ENCODE measurements around the gene MLLT3. TPM values are rescaled to one million over a fixed set of nuclear protein-coding genes. Genes with fewer than 3 reads are reported as not detected.

MLLT3 gene
- total RNA-seq, 1 donor from 2014 or later: 7.7 TPM

DNA sequence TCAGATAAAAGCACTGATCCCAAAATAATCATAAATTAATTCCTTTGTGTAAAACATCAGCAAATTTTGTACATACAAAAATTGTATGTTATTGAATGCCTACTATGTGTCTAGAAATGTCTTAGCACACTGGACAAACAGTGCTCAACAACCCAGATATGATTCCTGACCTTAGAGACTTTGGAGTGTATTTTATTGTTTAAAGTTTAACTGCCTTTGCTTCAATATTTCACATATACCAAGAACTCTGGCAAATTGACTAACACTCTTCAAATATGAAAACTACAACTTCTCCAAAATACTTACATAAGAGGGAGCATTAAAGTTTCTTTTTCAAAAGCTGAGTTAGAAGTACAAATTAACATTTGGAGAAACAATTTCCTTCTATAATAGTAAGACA is 231.9 kb downstream of the MLLT3 start:
- H3K36me3 Mint-ChIP-seq (ENCODE audit: low read depth): no peaks in the 10 kb centered on the region
- H3K9me3 Mint-ChIP-seq (ENCODE audit: low read depth): peaks cover 3% of the 10 kb centered on the region
- no peaks in the 10 kb centered on the region for H3K4me1 Mint-ChIP-seq (ENCODE audit: low read depth)
- no peak overlapping the region for H3K27ac Mint-ChIP-seq (ENCODE audit: unreplicated experiment)
- DNase-seq (ENCODE audit: low spot score): no peak
- H3K4me3 Mint-ChIP-seq (ENCODE audit: unreplicated experiment): no peak overlapping the region
- TF ChIP-seq, protein P1, sequence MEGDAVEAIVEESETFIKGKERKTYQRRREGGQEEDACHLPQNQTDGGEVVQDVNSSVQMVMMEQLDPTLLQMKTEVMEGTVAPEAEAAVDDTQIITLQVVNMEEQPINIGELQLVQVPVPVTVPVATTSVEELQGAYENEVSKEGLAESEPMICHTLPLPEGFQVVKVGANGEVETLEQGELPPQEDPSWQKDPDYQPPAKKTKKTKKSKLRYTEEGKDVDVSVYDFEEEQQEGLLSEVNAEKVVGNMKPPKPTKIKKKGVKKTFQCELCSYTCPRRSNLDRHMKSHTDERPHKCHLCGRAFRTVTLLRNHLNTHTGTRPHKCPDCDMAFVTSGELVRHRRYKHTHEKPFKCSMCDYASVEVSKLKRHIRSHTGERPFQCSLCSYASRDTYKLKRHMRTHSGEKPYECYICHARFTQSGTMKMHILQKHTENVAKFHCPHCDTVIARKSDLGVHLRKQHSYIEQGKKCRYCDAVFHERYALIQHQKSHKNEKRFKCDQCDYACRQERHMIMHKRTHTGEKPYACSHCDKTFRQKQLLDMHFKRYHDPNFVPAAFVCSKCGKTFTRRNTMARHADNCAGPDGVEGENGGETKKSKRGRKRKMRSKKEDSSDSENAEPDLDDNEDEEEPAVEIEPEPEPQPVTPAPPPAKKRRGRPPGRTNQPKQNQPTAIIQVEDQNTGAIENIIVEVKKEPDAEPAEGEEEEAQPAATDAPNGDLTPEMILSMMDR (IDR thresholded peaks at IDR 0.05): no peak
- H3K27me3 Mint-ChIP-seq (ENCODE audit: low read depth): no peaks in the 10 kb centered on the region

DNA sequence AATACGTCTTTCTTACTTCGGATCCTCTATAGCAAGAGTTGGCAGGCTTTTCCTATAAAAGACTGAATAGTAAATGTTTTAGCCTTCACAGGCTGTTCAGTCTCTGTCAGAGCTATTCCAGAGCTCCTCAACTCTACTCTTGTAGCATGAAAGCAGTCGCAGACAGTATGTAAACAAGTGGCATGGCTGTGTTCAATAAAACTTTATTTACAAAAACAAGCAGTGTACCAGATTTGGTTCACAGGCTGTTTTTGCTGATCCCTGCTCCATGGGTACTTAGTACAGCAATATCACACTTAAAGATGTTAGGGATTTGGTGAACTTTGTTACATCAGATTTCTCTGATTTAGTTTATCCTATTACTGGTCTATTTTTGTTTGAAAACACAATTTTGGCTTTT is 235.2 kb downstream of the MLLT3 start:
- TF ChIP-seq, protein P1 (IDR thresholded peaks at IDR 0.05): no peak
- Mint-ChIP-seq H3K27ac (ENCODE audit: unreplicated experiment) (no peak overlapping the region), H3K4me3 (ENCODE audit: unreplicated experiment) (no peak overlapping the region), H3K4me1 (ENCODE audit: low read depth) (peaks cover 14% of the 10 kb centered on the region), H3K27me3 (ENCODE audit: low read depth) (no peaks in the 10 kb centered on the region), H3K36me3 (ENCODE audit: low read depth) (no peaks in the 10 kb centered on the region), H3K9me3 (ENCODE audit: low read depth) (peaks cover 3% of the 10 kb centered on the region)
- DNase-seq (ENCODE audit: low spot score): no peak

DNA sequence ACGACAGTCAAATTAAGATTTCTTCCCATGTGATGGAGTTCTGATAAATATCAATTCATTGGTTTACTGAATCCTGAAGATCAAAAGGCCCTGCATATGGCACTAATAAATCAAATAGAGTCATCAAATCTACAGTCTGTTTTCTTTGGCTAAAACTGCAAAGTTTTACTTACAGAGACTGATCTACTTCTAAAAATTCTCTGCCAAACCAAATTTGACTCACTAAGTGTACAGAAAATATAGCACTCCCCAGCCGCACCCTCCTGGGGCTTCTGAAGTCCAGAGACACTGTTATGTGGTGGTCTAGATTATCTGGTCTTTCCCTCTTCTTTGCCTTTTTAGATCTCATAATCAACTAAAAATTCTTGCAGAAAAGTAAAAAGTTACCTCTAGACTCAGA is 237.7 kb downstream of the MLLT3 start:
- Mint-ChIP-seq H3K4me1 (ENCODE audit: low read depth) (peaks cover 16% of the 10 kb centered on the region), H3K27me3 (ENCODE audit: low read depth) (peaks cover under 1% of the 10 kb centered on the region), H3K9me3 (ENCODE audit: low read depth) (peaks cover 3% of the 10 kb centered on the region), H3K4me3 (ENCODE audit: unreplicated experiment) (no peak overlapping the region), H3K27ac (ENCODE audit: unreplicated experiment) (no peak overlapping the region), H3K36me3 (ENCODE audit: low read depth) (no peaks in the 10 kb centered on the region)
- TF ChIP-seq, protein P1 (IDR thresholded peaks at IDR 0.05): no peak
- no peak for DNase-seq (ENCODE audit: low spot score)

GRCh38 chr9:20382460-20383071 is 239.7 kb downstream of the MLLT3 start:
- H3K4me1 Mint-ChIP-seq (ENCODE audit: low read depth): peaks cover 16% of the 10 kb centered on the region
- H3K36me3 Mint-ChIP-seq (ENCODE audit: low read depth): no peaks in the 10 kb centered on the region
- TF ChIP-seq, protein P1 (IDR thresholded peaks at IDR 0.05): no peak
- no peak for DNase-seq (ENCODE audit: low spot score)
- H3K27me3 Mint-ChIP-seq (ENCODE audit: low read depth): peaks cover 1% of the 10 kb centered on the region
- no peaks in the 10 kb centered on the region for H3K9me3 Mint-ChIP-seq (ENCODE audit: low read depth)
- H3K4me3 Mint-ChIP-seq (ENCODE audit: unreplicated experiment): no peak overlapping the region
- H3K27ac Mint-ChIP-seq (ENCODE audit: unreplicated experiment): no peak overlapping the region

DNA sequence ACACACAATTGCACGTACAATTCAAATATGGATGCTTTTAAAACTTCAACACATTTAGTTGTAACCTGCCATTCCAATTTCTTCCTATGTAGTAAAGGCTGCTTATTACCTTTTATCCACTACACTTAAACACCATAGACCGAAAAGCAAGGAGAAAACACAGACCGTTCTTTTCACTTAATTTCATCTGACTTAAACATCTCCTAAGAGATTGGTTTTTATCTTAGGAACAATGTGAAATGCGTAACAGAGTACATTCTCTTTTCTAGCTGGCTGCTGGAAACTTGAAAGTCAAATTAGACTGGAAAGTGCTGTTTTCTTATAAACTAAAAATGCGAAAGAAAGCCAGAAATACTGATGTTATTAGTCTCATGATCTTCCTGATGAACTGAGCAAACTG is 241.8 kb downstream of the MLLT3 start:
- Mint-ChIP-seq H3K27me3 (ENCODE audit: low read depth) (peaks cover 1% of the 10 kb centered on the region), H3K9me3 (ENCODE audit: low read depth) (no peaks in the 10 kb centered on the region), H3K4me3 (ENCODE audit: unreplicated experiment) (no peak overlapping the region), H3K36me3 (ENCODE audit: low read depth) (no peaks in the 10 kb centered on the region), H3K4me1 (ENCODE audit: low read depth) (peaks cover 16% of the 10 kb centered on the region), H3K27ac (ENCODE audit: unreplicated experiment) (no peak overlapping the region)
- TF ChIP-seq, protein P1 (IDR thresholded peaks at IDR 0.05): no peak
- DNase-seq (ENCODE audit: low spot score): no peak
